ENCODE data around the gene KLK13.

KLK13 gene

GRCh38 chr19:51029718-51030117, 35.2 kb downstream of the KLK13 start:
- no peaks in the 10 kb centered on the region for H3K36me3 ChIP-seq (ENCODE audit: control insufficient read depth, insufficient read depth, low read length)
- no peak for DNase-seq (ENCODE audit: extremely low read depth, insufficient read length)
- peaks cover 3% of the 10 kb centered on the region for H3K27me3 ChIP-seq (replicated peaks; ENCODE audit: control insufficient read depth, insufficient read depth, low read length)
- H3K4me3 ChIP-seq (replicated peaks; ENCODE audit: low read depth, low read length), result no peak overlapping the region
- no peak for TF ChIP-seq CTCF (IDR thresholded peaks at IDR 0.05; ENCODE audit: insufficient read depth, low read length, poor library complexity, severe bottlenecking)

GRCh38 chr19:51027873-51028272, 37.0 kb downstream of the KLK13 start:
- H3K27me3 ChIP-seq (replicated peaks; ENCODE audit: control insufficient read depth, insufficient read depth, low read length), result peaks cover 2% of the 10 kb centered on the region
- no peak for DNase-seq (ENCODE audit: extremely low read depth, insufficient read length)
- H3K36me3 ChIP-seq (ENCODE audit: control insufficient read depth, insufficient read depth, low read length), result no peaks in the 10 kb centered on the region
- no peak overlapping the region for H3K4me3 ChIP-seq (replicated peaks; ENCODE audit: low read depth, low read length)
- no peak for TF ChIP-seq CTCF (IDR thresholded peaks at IDR 0.05; ENCODE audit: insufficient read depth, low read length, poor library complexity, severe bottlenecking)

GRCh38 chr19:51027126-51027806, 37.6 kb downstream of the KLK13 start:
- Histone ChIP-seq H3K27me3 (replicated peaks; ENCODE audit: control insufficient read depth, insufficient read depth, low read length) (peaks cover 2% of the 10 kb centered on the region), H3K4me3 (replicated peaks; ENCODE audit: low read depth, low read length) (no peak overlapping the region), H3K36me3 (ENCODE audit: control insufficient read depth, insufficient read depth, low read length) (no peaks in the 10 kb centered on the region)
- no peak for TF ChIP-seq CTCF (IDR thresholded peaks at IDR 0.05; ENCODE audit: insufficient read depth, low read length, poor library complexity, severe bottlenecking)
- DNase-seq (ENCODE audit: extremely low read depth, insufficient read length), result no peak

- H3K27me3 ChIP-seq (replicated peaks; ENCODE audit: control insufficient read depth, insufficient read depth, low read length), result peaks cover 2% of the 10 kb centered on the region
- DNase-seq (ENCODE audit: extremely low read depth, insufficient read length), result no peak
- no peak for TF ChIP-seq CTCF (IDR thresholded peaks at IDR 0.05; ENCODE audit: insufficient read depth, low read length, poor library complexity, severe bottlenecking)
- H3K4me3 ChIP-seq (replicated peaks; ENCODE audit: low read depth, low read length), result no peak within 1 kb of the TSS
- no peaks in the 10 kb centered on the region for H3K36me3 ChIP-seq (ENCODE audit: control insufficient read depth, insufficient read depth, low read length)
Observed at GRCh38 chr19:51026554-51026831, 38.4 kb downstream of the KLK13 start, which contains the start of gene KLK11. TSS of gene KLK11 (minus strand) at chr19:51026616. CDS start at chr19:51025631, 985 bp downstream.

GRCh38 chr19:51025809-51026553, 38.9 kb downstream of the KLK13 start:
- peaks cover 2% of the 10 kb centered on the region for H3K27me3 ChIP-seq (replicated peaks; ENCODE audit: control insufficient read depth, insufficient read depth, low read length)
- no peak overlapping the region for H3K4me3 ChIP-seq (replicated peaks; ENCODE audit: low read depth, low read length)
- DNase-seq (ENCODE audit: extremely low read depth, insufficient read length), result no peak
- no peaks in the 10 kb centered on the region for H3K36me3 ChIP-seq (ENCODE audit: control insufficient read depth, insufficient read depth, low read length)
- TF ChIP-seq CTCF (IDR thresholded peaks at IDR 0.05; ENCODE audit: insufficient read depth, low read length, poor library complexity, severe bottlenecking), result no peak

Data from GM06990 (cell line).